Right cardiac atrium (tissue), 5 donors: ENCODE results near the gene ARMC10. TPM values are rescaled to one million over a fixed set of nuclear protein-coding genes. Genes with fewer than 3 reads are reported as not detected.
"Not testable (repeated sequence)": the region's sequence is repeated elsewhere in the genome, so short reads cannot be mapped to it uniquely, and the experiment has no call there.

Experiments used
- ATAC-seq, 2 donors: fragments of 200-7000 bp; cut with Tn5 transposase; one replicate each; pipeline versions ENCODE4 v1.8.0 to v1.9.1; 2020; ENCODE audit warnings: moderate library complexity in 2 of 2, mild to moderate bottlenecking in 1 of 2
- DNase-seq, 3 donors: peaks; one replicate each; pipeline ENCODE4 v3.0.0-alpha.2; 2020
- H3K27ac ChIP-seq: one replicate; pipeline ENCODE4 v1.5.1; 2013; ENCODE audit warnings: mild to moderate bottlenecking, low read length, control low read depth, moderate library complexity
- H3K27me3 ChIP-seq: one replicate; pipeline ENCODE4 v1.6.1; 2013; ENCODE audit not compliant: control insufficient read depth, insufficient read depth
- H3K4me1 ChIP-seq: one replicate; pipeline ENCODE4 v1.6.1; 2013; ENCODE audit warnings: low read length; ENCODE audit not compliant: control insufficient read depth, insufficient read depth
- H3K4me3 ChIP-seq: one replicate; pipeline ENCODE4 v1.5.1; 2013; ENCODE audit warnings: low read length, control low read depth
- H3K9me3 ChIP-seq: one replicate; pipeline ENCODE4 v1.6.1; 2013; ENCODE audit warnings: low read length; ENCODE audit not compliant: control insufficient read depth
- WGBS: extraction: QIAGEN DNeasy Blood & Tissue Kit; methylation state at CpG from one replicate; pipeline ENCODE4 v1.1.7; 2013; 5-methylcytosine and 5-hydroxymethylcytosine counted together
- intact Hi-C, 4 donors: fragments of 100-400 bp; cut with DNase I; formaldehyde crosslinking; loops; one replicate each; pipeline versions ENCODE4 v1.11.0 to v1.14.0; 2022 to 2023
- polyA plus RNA-seq: library from polyadenylated mRNA; stranded (reverse); fragments of 200-250 nt; gene quantifications from one replicate; pipeline ENCODE4 v1.2.3, GENCODE V29; 2013
- total RNA-seq, 4 donors: library from RNA; stranded (reverse); fragmentation: NEBNext Ultra II Directional; extraction: Animal tissue kit (Norgen Biotek cat#: 25700); gene quantifications; one replicate each; pipeline ENCODE4 v1.2.1, GENCODE V29; 2021
- donor health status: healthy with polysubstance abuse.
- donor health status: DM: no; HTN: yes; CAD: no.
- donor health status: DM: no; HTN: no; CAD: no.
- donor health status: DM: no; HTN: yes; CAD: no; lungs with severe emphysema.
- donor health status: DM: yes; HTN: yes; CAD: no.

Gene ARMC10
- total and polyA plus RNA-seq, 5 donors: 14.7 to 23.8 (median 21.0) TPM

DNA sequence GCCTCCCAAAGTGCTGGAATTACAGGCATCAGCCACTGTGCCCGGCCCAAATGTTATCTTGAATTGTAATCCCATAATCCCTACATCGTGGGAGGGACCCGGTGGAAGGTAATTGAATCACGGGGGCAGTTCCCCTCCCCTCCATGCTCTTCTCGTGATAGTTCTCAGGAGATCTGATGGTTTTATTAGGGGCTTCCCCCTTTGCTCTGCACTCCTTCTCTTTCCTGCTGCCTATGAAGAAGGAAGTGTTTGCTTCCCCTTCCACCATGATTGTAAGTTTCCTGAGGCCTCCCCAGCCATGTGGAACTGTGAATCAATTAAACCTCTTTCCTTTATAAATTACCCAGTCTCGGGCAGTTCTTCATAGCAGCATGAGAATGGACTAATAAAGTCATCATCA lies 3.3 kb downstream of the ARMC10 start:
- WGBS: 78% methylated on average over 6 of the region's 6 CpGs
- DNase-seq, H3K4me3 ChIP-seq, intact Hi-C loops, H3K27me3 ChIP-seq, H3K9me3 ChIP-seq, ATAC-seq, H3K27ac ChIP-seq, H3K4me1 ChIP-seq: not testable (repeated sequence)

DNA sequence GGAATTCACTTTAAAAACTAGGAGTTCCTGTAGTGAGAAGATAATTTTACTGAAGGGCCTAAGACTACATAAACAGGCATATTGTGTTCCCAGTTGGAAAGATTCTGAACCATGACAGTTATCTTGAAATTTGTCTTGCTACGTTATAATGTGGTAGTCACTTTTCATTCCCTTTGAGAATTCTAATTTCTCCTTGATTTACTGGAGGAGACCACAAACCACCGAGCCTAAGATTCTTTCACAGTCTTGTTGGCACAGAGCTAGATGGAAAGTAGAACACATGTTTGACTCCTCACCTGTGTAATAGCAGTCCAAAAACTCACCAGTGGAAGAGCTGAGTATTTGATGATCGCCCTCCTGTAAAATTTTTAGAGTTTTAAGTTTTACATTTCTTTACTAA lies 4.9 kb downstream of the ARMC10 start:
- H3K4me3 ChIP-seq: no peak overlapping the region
- no peak for ATAC-seq
- no peaks in the 10 kb centered on the region for H3K27me3 ChIP-seq
- intact Hi-C loops: no loop called here
- H3K9me3 ChIP-seq: no peaks in the 10 kb centered on the region
- no peak overlapping the region for H3K27ac ChIP-seq
- no peak for DNase-seq
- H3K4me1 ChIP-seq: no peaks in the 10 kb centered on the region
- 85% methylated on average over 3 of the region's 3 CpGs for WGBS

DNA sequence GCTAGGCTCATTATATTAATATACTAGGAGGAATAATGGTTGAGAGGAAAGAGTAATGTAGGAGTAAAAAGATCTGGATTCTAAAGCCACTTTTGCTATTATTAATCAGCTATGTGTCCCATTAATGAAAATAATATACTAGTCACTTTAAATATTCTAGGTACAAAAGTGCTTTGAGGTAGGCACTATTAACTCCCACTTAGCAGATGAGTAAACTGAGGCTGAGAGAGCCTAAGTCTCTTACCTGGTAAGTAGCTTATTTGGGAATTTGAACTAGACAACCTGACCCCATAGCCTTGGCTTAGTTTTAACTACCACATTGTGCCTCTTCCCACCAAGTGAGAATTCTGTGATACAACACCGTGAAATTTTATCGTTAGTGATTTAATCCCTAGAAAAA lies 6.0 kb downstream of the ARMC10 start:
- no peak overlapping the region for H3K4me3 ChIP-seq
- 95% methylated on average over 2 of the region's 2 CpGs for WGBS
- intact Hi-C loops: no loop called here
- DNase-seq (no peak), ATAC-seq (no peak)
- H3K9me3 ChIP-seq: no peaks in the 10 kb centered on the region
- no peaks in the 10 kb centered on the region for H3K27me3 ChIP-seq
- no peak overlapping the region for H3K27ac ChIP-seq
- H3K4me1 ChIP-seq: no peaks in the 10 kb centered on the region

DNA sequence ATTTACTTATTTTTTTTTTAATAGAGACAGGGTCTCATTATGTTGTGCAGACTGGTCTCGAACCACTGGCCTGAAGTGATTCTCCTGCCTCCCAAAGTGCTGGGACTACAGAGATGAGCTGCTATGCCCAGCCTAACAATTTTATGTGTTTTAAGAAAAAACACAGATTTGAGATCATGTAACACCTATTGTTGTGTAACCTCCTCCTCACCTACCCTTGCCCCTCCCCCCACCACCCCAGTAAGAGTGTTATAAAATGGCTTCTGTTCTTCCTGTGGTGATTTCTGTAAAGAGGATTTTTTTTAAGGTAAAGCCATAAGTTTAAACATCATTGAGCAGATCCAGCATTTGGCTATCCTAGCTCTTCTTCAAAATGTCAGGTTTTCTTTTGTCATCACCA lies 7.6 kb downstream of the ARMC10 start:
- 98% methylated on average over 1 of the region's 1 CpG for WGBS
- intact Hi-C loops: no loop called here
- no peak for DNase-seq

DNA sequence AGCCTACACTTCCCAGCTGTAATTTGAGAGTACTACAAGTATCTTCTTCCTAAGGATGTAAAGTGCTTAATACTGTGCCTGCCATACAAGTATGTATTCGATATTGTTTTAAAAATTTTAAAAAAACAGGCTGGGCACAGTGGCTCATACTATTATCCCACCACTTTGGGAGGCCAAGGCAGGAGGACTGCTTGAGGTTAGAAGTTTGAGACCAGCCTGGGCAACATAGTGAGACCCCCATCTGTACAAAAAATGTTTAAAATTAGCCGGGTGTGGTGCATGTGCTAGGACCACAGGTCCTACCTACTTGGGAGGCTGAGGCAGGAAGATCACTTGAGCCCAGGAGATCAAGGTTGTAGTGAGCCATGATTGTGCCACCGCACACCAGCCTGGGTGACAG lies 8.3 kb downstream of the ARMC10 start:
- no peaks in the 10 kb centered on the region for H3K4me1 ChIP-seq
- DNase-seq (no peak), ATAC-seq (no peak)
- no peak overlapping the region for H3K27ac ChIP-seq
- no peak overlapping the region for H3K4me3 ChIP-seq
- H3K9me3 ChIP-seq: no peaks in the 10 kb centered on the region
- WGBS: 98% methylated on average over 3 of the region's 3 CpGs
- H3K27me3 ChIP-seq: no peaks in the 10 kb centered on the region
- intact Hi-C loops: no loop called here

More for the DNA sequence above, 7.6 kb downstream of the ARMC10 start:
- H3K4me1 ChIP-seq: no peaks in the 10 kb centered on the region
- no peak overlapping the region for H3K27ac ChIP-seq
- H3K9me3 ChIP-seq: no peaks in the 10 kb centered on the region
- H3K27me3 ChIP-seq: no peaks in the 10 kb centered on the region
- ATAC-seq: no peak
- no peak overlapping the region for H3K4me3 ChIP-seq

DNA sequence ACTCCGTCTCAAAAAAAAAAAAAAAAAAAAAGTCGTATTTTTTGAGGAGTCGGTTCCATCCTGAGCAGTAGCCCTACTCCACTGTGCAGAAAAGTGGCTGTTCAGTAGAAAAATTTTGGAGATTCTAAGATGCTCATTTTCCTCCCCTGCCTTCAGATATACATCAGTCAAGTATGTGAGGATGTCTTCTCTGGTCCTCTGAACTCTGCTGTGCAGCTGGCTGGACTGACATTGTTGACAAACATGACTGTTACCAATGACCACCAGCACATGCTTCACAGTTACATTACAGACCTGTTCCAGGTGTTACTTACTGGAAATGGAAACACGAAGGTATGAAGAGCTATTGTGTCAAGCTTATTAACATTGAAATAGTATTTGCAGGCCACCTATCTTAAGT lies 17.4 kb downstream of the ARMC10 start:
- H3K27ac ChIP-seq, H3K4me1 ChIP-seq, DNase-seq, H3K4me3 ChIP-seq, ATAC-seq, intact Hi-C loops, H3K27me3 ChIP-seq, H3K9me3 ChIP-seq: not testable (repeated sequence)
- 68% methylated on average over 4 of the region's 4 CpGs for whole genome bisulfite sequencing

DNA sequence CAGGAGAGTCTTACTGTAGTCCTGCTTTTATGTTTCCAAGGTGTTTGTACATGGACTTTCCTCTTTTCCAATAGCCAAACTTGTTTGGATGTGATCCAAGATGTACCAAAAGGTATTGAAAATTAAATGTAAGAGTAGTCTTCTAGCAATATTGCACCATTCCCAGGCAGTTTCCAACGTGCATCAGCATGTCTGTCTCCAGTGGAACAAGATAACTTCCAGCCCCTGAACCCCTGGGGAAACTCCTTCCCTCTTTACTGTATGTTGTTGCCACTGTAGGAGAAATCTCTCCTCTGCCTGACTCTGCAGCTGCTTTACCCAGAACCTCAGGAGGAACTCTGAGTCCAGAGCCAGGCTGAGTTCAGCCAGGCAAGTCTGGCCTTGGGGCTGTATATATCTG lies 18.5 kb downstream of the ARMC10 start:
- DNase-seq (no peak), ATAC-seq (no peak)
- intact Hi-C loops: no loop called here
- WGBS: 38% methylated on average over 1 of the region's 1 CpG
- Histone ChIP-seq H3K27me3 (no peaks in the 10 kb centered on the region), H3K9me3 (no peaks in the 10 kb centered on the region), H3K27ac (no peak overlapping the region), H3K4me3 (no peak overlapping the region), H3K4me1 (no peaks in the 10 kb centered on the region)

DNA sequence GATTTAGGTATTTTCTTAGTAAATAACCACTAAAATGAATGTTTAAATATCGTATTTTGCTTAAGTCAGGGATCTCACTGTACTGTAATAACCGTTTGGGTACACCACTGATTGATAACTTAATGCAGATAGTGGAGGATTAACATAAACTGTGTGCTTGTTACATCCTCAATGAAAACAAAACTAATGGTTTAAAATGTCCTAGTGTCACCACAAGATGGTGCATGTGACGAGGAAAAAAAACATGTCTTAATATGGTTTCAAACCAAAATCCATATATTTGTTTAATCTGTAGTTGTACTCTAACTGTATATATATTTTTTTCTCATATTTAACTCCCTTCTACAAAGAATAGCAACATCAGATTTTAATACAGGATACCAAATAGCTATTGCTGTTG lies 19.2 kb downstream of the ARMC10 start:
- WGBS: 43% methylated on average over 3 of the region's 3 CpGs
- Histone ChIP-seq H3K27ac (no peak overlapping the region), H3K9me3 (no peaks in the 10 kb centered on the region), H3K27me3 (no peaks in the 10 kb centered on the region), H3K4me3 (no peak overlapping the region), H3K4me1 (no peaks in the 10 kb centered on the region)
- intact Hi-C loops: no loop called here
- DNase-seq (no peak), ATAC-seq (no peak)

DNA sequence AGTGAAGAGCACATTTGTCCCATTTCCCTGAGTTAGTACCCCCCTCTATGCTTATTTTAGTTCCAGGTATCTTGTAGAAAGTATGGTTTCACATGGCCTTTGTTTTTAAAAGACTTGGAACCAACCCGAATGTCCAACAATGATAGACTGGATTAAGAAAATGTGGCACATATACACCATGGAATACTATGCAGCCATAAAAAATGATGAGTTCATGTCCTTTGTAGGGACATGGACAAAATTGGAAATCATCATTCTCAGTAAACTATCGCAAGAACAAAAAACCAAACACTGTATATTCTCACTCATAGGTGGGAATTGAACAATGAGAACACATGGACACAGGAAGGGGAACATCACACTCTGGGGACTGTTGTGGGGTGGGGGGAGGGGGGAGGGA lies 20.6 kb downstream of the ARMC10 start:
- H3K27ac ChIP-seq, ATAC-seq, DNase-seq, intact Hi-C loops, H3K27me3 ChIP-seq, H3K9me3 ChIP-seq, H3K4me1 ChIP-seq, H3K4me3 ChIP-seq: not testable (repeated sequence)
- WGBS: 96% methylated on average over 2 of the region's 2 CpGs

GRCh38 chr7:103097041-103097440 lies 22.1 kb downstream of the ARMC10 start:
- no peaks in the 10 kb centered on the region for H3K27me3 ChIP-seq
- DNase-seq (no peak), ATAC-seq (no peak)
- 94% methylated on average over 2 of the region's 2 CpGs for WGBS
- H3K9me3 ChIP-seq: no peaks in the 10 kb centered on the region
- no peak overlapping the region for H3K27ac ChIP-seq
- H3K4me1 ChIP-seq: no peaks in the 10 kb centered on the region
- intact Hi-C loops: no loop called here
- no peak overlapping the region for H3K4me3 ChIP-seq

GRCh38 chr7:103100348-103100747 lies 25.4 kb downstream of the ARMC10 start:
- Histone ChIP-seq H3K4me1 (no peaks in the 10 kb centered on the region), H3K27me3 (no peaks in the 10 kb centered on the region), H3K27ac (no peak overlapping the region), H3K9me3 (no peaks in the 10 kb centered on the region), H3K4me3 (no peak overlapping the region)
- ATAC-seq: no peak
- intact Hi-C loops: no loop called here
- 62% methylated on average over 3 of the region's 3 CpGs for WGBS
- no peak for DNase-seq

GRCh38 chr7:103101543-103101942 lies 26.6 kb downstream of the ARMC10 start:
- intact Hi-C loops: no loop called here
- H3K9me3 ChIP-seq: no peaks in the 10 kb centered on the region
- no peaks in the 10 kb centered on the region for H3K27me3 ChIP-seq
- H3K27ac ChIP-seq: no peak overlapping the region
- DNase-seq (no peak), ATAC-seq (no peak)
- 45% methylated on average over 2 of the region's 2 CpGs for WGBS
- peaks cover 2% of the 10 kb centered on the region for H3K4me1 ChIP-seq
- H3K4me3 ChIP-seq: no peak overlapping the region
